Tibial artery (tissue), 4 donors: ENCODE data around the gene MPRIP.

Experiments
- DNase-seq, 2 donors: peaks; one replicate each; pipeline ENCODE4 v3.0.0-alpha.2; 2019
- H3K27ac ChIP-seq, 2 donors: fragments of 200-600 bp; sonication (generic) in 1 of 2; 1 replicate in 1 of 2; 2 replicates in 1 of 2; pipeline ENCODE4 v1.5.1; 2018 to 2019; ENCODE audit warnings: mild to moderate bottlenecking in 1 of 2
- H3K27me3 ChIP-seq, 2 donors: fragments of 200-600 bp; sonication (generic) in 1 of 2; one replicate each; pipeline versions ENCODE4 v1.5.1 to v1.6.0; 2016 to 2019
- H3K36me3 ChIP-seq, 3 donors: fragments of 200-600 bp; sonication (generic) in 2 of 3; one replicate each; pipeline ENCODE4 v1.5.1; 2016 to 2019; ENCODE audit warnings: mild to moderate bottlenecking in 2 of 3
- H3K4me1 ChIP-seq, 4 donors: fragments of 200-600 bp; sonication (generic) in 2 of 4; 1 replicate in 3 of 4; 2 replicates in 1 of 4; pipeline ENCODE4 v1.5.1; 2016 to 2019
- H3K4me3 ChIP-seq, 2 donors: fragments of 200-600 bp; sonication (generic) in 1 of 2; 1 replicate in 1 of 2; 2 replicates in 1 of 2; pipeline ENCODE4 v1.5.1; 2018 to 2019; ENCODE audit warnings: mild to moderate bottlenecking in 2 of 2
- H3K9me3 ChIP-seq, 3 donors: fragments of 200-600 bp; sonication (generic) in 1 of 3; one replicate each; pipeline ENCODE4 v1.5.1; 2016 to 2019
- intact Hi-C: fragments of 100-400 bp; cut with DNase I; formaldehyde crosslinking; loops from one replicate; pipeline ENCODE4 v1.15.0; 2023; ENCODE audit warnings: low total_unique reads
- TF ChIP-seq, protein P1 (sequence below), 2 experiments: fragments of 200-600 bp in 1 of 2; fragments of 450-650 bp in 1 of 2; IDR thresholded peaks; one replicate each; pipeline ENCODE4 v1.5.1; 2017 to 2019; ENCODE audit warnings: antibody characterized with exemption in 2 of 2, mild to moderate bottlenecking in 1 of 2, moderate library complexity in 1 of 2

Gene MPRIP

GRCh38 chr17:17048106-17048505 is 5.8 kb downstream of the MPRIP start:
- DNase-seq, result peak in 1 of 2 donors; percentile 48
- intact Hi-C loops, result loop anchor here (5.0 kb wide), 1 partner anchor 59 kb away; no protein-coding TSS in a partner anchor
- no peaks in the 10 kb centered on the region for H3K36me3 ChIP-seq
- H3K4me1 ChIP-seq, result peaks cover 10 to 92% (median 70%) of the 10 kb centered on the region in 4 donors
- no peaks in the 10 kb centered on the region for H3K9me3 ChIP-seq
- TF ChIP-seq, protein P1, sequence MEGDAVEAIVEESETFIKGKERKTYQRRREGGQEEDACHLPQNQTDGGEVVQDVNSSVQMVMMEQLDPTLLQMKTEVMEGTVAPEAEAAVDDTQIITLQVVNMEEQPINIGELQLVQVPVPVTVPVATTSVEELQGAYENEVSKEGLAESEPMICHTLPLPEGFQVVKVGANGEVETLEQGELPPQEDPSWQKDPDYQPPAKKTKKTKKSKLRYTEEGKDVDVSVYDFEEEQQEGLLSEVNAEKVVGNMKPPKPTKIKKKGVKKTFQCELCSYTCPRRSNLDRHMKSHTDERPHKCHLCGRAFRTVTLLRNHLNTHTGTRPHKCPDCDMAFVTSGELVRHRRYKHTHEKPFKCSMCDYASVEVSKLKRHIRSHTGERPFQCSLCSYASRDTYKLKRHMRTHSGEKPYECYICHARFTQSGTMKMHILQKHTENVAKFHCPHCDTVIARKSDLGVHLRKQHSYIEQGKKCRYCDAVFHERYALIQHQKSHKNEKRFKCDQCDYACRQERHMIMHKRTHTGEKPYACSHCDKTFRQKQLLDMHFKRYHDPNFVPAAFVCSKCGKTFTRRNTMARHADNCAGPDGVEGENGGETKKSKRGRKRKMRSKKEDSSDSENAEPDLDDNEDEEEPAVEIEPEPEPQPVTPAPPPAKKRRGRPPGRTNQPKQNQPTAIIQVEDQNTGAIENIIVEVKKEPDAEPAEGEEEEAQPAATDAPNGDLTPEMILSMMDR (IDR thresholded peaks at IDR 0.05), result no peak
- H3K27ac ChIP-seq, result peak overlapping the region; percentile 82 to 92
- H3K27me3 ChIP-seq, result no peaks in the 10 kb centered on the region
- H3K4me3 ChIP-seq, result no peak overlapping the region

GRCh38 chr17:17050346-17051345 is 8.4 kb downstream of the MPRIP start:
- TF ChIP-seq, protein P1 (IDR thresholded peaks at IDR 0.05), result no peak
- Histone ChIP-seq H3K36me3 (no peaks in the 10 kb centered on the region), H3K9me3 (no peaks in the 10 kb centered on the region), H3K4me1 (peaks cover 13 to 98% (median 77%) of the 10 kb centered on the region in 4 donors), H3K27ac (peak overlapping the region; percentile 62 to 92), H3K4me3 (no peak overlapping the region), H3K27me3 (no peaks in the 10 kb centered on the region)
- intact Hi-C loops, result no loop called here
- DNase-seq, result peak; percentile 15 to 55

GRCh38 chr17:17051380-17051779 is 9.1 kb downstream of the MPRIP start:
- Histone ChIP-seq H3K4me3 (peak overlapping the region in 1 of 2 donors; percentile 5), H3K27ac (peak overlapping the region; percentile 62 to 92), H3K36me3 (no peaks in the 10 kb centered on the region), H3K4me1 (peaks cover 20 to 98% (median 81%) of the 10 kb centered on the region in 4 donors), H3K9me3 (no peaks in the 10 kb centered on the region), H3K27me3 (no peaks in the 10 kb centered on the region)
- TF ChIP-seq, protein P1 (IDR thresholded peaks at IDR 0.05), result no peak
- peak; percentile 7 to 53 for DNase-seq
- intact Hi-C loops, result no loop called here

- peak; percentile 26 to 64 for DNase-seq
- TF ChIP-seq, protein P1 (IDR thresholded peaks at IDR 0.05), result no peak
- Histone ChIP-seq H3K36me3 (no peaks in the 10 kb centered on the region), H3K9me3 (no peaks in the 10 kb centered on the region), H3K4me1 (peaks cover 25 to 98% (median 81%) of the 10 kb centered on the region in 4 donors), H3K27me3 (no peaks in the 10 kb centered on the region), H3K27ac (peak overlapping the region; percentile 62 to 92), H3K4me3 (peak overlapping the region in 1 of 2 donors; percentile 5)
- intact Hi-C loops, result no loop called here
These were observed 9.7 kb downstream of the MPRIP start for GRCh38 chr17:17051791-17052461.

DNA sequence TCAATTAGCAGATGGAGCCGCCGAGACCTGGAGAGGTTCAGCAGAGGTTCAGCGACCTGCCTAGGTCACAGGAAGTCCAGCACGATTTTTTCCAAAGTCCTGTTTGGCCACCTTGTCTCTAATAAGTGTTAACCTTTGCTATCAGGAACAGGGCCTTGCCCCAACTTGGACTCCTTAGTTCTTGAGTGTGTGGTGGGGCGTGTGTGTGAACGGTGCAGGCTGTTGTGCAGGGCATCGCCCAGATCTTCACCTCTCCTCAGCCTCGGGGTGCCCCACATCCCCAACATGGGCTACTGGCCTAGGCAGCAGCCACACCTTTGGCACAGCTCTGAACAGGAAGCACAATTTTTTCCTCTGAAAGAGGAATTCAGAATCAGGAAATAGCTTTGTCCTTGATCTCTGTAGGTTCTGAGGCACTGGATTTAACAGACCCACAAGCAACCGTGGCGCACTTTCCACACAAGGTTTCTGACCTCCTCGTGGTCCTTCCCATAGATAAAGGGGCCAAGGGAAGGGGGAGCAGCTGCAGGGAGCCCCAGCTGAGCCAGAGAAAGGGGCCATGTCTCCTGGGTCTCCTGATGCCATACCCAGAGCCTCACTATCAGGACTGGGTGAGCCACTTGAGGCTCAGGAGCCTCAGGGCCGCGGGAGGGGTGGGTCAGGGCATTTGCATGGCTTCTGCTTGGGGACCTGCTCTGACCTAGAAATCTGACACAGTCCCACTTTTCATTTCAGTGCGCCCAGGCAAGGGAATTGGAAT is 10.4 kb downstream of the MPRIP start:
- intact Hi-C loops, result no loop called here
- H3K4me1 ChIP-seq, result peaks cover 31 to 98% (median 82%) of the 10 kb centered on the region in 4 donors

More for the DNA sequence above, 10.4 kb downstream of the MPRIP start:
- TF ChIP-seq, protein P1 (IDR thresholded peaks at IDR 0.05), result no peak
- H3K36me3 ChIP-seq, result no peaks in the 10 kb centered on the region
- H3K4me3 ChIP-seq, result no peak overlapping the region
- H3K27ac ChIP-seq, result peak overlapping the region; percentile 62 to 92
- peak; percentile 18 to 56 for DNase-seq
- H3K9me3 ChIP-seq, result no peaks in the 10 kb centered on the region
- no peaks in the 10 kb centered on the region for H3K27me3 ChIP-seq
